Germinal center (tissue), 1 donor: ENCODE measurements around the gene NUDT5.
"Not testable (repeated sequence)": the region's sequence is repeated elsewhere in the genome, so short reads cannot be mapped to it uniquely, and the experiment has no call there.

Experiments
- DNase-seq: peaks from one replicate; pipeline ENCODE4 v3.0.0; 2012; ENCODE audit warnings: mixed read lengths, low spot score

NUDT5 gene

GRCh38 chr10:12195603-12196506, at the start of gene NUDT5, which contains the start of gene CDC123:
NUDT5 (minus strand) TSS chr10:12195891; CDS start chr10:12186291, 9,600 bp downstream.
CDC123 (plus strand) TSS chr10:12196188; CDS start chr10:12196246, 58 bp downstream.
- DNase-seq, result peak; percentile 90

- DNase-seq, result peak; percentile 80
Measured at GRCh38 chr10:12243864-12244620, 48.4 kb upstream of the NUDT5 start.

GRCh38 chr10:12241810-12242529, 46.3 kb upstream of the NUDT5 start:
- DNase-seq, result no peak

GRCh38 chr10:12238821-12239220, 43.1 kb upstream of the NUDT5 start:
- no peak for DNase-seq

DNA sequence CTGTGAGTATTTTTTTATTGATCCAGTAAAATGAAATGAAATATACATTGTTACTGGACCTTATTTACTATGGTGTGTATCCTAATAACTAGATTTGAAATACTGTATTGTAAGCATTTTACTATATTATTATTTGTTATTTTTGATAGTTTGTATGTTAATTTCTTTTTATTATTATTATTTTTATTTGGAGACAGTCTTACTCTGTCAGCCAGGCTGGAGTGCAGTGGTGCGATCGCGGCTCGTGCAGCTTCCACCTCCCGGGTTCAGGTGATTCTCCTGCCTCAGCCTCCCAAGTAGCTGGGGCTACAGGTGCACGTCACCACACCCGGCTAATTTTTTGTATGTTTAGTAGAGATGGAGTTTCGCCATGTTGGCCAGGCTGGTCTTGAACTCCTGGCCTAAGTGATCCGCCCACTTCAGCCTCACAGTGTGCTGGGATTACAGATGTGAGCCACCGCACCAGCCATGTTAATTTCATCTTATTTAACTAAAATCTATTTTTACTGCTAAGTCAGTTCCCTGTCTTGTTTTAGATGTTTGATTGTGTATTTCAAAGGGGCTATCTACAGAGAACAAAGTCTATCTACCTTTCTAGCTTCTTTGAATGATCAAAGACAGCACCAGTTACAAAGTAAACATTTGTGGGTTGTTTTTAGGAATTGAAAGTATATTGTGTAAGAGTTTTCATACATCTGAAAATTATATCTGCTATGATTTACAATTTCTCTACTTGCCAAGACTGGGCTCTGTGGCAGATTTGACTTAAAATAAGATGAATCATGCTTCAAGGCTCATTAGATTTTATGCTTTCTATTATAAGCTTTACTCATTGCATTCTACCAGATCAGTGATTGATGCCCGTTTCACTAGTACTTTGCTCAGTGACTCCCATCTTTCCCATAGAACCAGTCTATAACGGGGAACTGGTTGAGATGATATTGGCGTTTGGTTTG, 41.9 kb upstream of the NUDT5 start:
- no peak for DNase-seq

DNA sequence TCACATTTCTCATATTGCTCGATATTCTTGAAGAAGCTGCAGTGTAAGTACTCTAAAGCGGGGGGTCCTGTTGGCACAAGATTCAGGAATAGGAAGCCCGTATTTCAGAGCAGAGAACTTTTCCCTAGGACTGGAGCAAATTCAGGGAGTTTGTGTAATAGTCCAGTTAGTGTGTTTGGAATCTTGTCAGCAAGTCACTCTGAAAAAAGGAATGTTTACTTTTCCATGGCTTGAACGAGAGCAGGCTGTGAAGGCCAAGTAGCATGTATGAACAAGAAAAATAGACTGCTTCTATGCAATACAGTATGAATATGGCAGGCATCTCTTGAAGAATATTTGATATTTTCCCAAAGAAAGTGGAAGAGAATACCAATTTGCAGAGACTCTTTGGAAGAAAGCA, 40.1 kb upstream of the NUDT5 start:
- no peak for DNase-seq

DNA sequence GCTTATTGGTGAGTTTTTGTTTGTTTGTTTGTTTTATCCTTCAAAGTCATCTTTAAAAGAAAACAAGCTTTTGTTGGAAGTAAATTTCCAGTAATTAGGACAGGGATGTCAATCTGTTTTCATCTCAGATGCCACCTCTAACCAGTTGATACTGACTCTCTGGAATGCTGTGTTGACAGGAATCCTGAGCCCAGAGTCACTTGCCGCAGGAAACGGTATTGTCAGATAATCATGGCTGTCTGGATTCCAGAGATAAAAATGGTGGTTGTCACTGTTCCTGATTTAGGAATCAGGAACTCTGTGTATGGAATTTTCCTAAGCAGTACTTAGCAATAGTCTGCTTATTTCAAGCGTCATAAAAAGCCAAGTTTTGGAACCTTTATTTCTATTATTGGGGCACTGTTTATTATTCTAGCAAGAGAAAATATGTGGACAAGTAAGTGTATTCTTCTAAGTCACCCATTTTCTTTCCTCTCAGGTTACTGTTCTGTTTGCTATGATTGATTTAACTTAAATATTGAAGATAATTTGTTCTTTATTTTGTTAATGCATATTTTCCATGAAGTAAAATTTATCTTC, 39.5 kb upstream of the NUDT5 start:
- no peak for DNase-seq

DNA sequence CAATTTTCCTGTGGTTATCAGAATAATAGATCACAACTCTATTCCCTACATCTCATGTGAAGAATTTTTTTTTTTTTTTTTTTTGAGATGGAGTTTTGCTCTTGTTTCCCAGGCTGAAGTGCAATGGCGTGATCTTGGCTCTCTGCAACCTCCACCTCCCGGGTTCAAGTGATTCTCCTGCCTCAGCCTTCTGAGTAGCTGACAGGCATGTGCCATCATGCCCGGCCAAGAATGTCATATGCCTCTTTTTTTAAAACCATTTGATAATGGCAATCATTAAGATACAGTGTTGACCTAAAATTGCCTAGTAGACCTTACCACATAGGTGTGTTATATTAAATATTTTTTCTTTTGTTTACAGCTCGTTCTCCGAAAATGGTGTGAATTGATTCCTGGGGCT, 39.0 kb upstream of the NUDT5 start:
- not testable (repeated sequence) for DNase-seq

- no peak for DNase-seq
Measured at GRCh38 chr10:12228851-12229250, 33.2 kb upstream of the NUDT5 start.

GRCh38 chr10:12226438-12226837, 30.7 kb upstream of the NUDT5 start:
- DNase-seq, result not testable (repeated sequence)

GRCh38 chr10:12225444-12225843, 29.8 kb upstream of the NUDT5 start:
- no peak for DNase-seq

DNA sequence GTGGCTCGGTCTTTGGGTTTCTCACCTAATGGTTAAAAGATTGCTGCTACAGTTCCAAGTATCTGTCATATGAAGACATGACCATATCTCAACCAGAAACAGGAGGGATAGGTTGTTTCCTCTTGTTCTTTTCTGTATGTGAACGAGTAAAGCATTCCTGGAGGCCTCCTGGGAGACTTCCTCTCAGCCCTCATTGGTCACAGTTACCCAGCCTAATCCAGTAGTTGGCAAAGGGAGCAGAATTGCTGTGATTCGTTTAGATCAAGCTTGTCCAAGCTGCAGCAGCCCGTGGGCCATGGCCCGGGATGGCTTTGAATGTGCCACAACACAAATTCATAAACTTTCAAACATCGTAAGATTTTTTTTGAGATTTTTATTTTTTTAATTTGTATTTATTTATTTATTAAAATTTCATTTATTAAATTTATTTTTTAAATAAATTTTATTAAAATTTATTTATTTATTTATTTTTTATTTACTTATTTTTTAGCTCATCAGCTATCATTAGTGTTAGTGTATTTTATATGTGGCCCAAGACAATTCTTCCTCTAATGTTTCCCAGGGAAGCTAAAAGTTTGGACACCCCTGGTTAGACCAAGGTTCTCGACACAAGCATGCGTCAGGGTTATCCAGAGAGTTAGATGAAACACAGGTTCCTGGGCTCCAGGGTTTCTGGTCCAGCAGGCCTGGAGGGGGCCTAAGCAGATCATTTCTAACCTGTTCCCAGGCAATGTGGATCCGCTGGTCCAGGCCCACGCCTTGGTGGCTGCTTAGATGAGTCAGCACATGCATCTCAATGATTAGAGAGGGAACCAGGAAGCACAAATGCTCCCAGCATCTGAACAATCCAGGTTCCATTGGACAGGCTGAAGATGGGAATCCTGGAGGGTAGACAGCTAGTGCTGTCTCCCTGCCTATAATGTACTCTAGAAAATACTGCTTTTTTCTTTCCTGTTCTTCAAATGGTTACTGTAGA, 25.9 kb upstream of the NUDT5 start:
- DNase-seq, result no peak

- DNase-seq, result no peak
Measured at GRCh38 chr10:12218991-12219390, 23.3 kb upstream of the NUDT5 start.

GRCh38 chr10:12214763-12215218, 19.1 kb upstream of the NUDT5 start:
- DNase-seq, result peak; percentile 33

DNA sequence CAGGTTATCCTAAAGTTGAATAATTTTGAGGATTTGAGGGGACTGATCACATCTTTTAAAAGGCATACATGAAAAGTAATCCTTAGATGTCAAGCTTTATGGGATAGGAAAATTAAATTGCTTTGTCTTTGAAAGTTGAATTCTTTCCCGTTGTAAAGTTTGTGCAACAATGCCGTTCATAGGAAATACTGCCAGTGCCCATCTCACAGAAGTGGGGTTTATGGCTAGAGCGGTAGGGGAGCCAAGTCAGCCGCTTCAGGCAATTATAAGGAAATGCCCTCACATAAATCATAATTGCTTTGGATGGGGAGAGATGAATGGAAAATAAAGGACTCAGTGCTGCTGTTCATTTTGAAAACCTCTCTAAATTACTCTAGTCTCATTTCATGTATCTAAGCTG, 18.4 kb upstream of the NUDT5 start:
- DNase-seq, result no peak

DNA sequence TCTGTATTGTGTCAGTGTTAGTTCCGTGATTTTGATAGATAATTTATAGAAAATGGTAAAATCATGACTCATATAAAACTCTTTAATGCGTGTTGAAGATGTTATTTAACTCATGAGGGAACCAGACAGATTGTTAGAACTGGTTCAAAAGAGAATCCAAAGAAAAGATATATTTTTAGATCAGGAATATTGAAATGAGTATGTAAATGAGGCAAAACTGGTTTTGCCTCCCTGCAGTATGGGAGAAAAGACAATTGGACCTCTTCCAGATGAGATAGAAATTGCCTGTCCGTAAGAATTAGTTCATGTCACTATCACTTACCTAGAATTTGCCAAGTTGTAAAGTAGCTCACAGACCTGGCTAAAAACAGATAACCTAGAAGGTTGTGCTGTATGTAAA, 17.9 kb upstream of the NUDT5 start:
- no peak for DNase-seq

- DNase-seq, result no peak
Measured at GRCh38 chr10:12212454-12212853, 16.8 kb upstream of the NUDT5 start.

GRCh38 chr10:12208460-12208859, 12.8 kb upstream of the NUDT5 start:
- no peak for DNase-seq

DNA sequence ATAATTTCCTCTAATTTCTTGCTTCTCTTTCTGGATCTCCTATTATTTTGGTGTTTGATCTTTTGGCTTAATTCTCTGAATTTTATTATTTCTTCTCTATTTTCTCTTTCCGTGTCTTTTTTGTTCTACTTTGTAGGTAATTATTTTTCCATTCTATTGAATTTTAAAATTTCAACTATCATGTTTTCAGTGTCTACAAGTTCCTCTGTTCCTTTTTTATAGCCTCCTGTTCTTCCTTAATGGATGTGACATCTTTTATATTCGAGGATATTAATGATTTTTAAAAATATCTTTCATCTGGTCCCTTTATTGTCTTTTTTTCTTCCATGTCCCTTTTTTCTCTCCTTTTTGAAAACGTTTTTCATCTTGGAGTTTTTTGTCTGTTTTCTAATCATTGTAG, 11.4 kb upstream of the NUDT5 start:
- DNase-seq, result no peak

GRCh38 chr10:12205082-12205481, 9.4 kb upstream of the NUDT5 start:
- no peak for DNase-seq
